IMR-90 (cell line): ENCODE data around the gene ZNF467. TPM values are rescaled to one million over a fixed set of nuclear protein-coding genes. Genes with fewer than 3 reads are reported as not detected.

ENCODE experiments used
- ATAC-seq: fragments of 200-7000 bp; cut with Tn5 transposase; 2 replicates; pipeline ENCODE4 v1.9.1; 2020; ENCODE audit warnings: low read depth, mild to moderate bottlenecking, moderate library complexity
- BruUV-seq: library from RNA; stranded (reverse); fragments of 400-500 nt; replicated peaks from 2 replicates; lab custom pipeline; 2021; lab: Mats Ljungman, UMichigan
- CTCF ChIA-PET: fragments of 300-600 bp; formaldehyde crosslinking; extraction: SDS; loops from one replicate; lab custom pipeline; 2021; ENCODE audit warnings: antibody characterized with exemption; lab: Yijun Ruan, JAX
- POLR2A ChIA-PET: fragments of 300-600 bp; sonication (Branson Sonifier 250); formaldehyde crosslinking; loops from one replicate; lab custom pipeline; 2022; ENCODE audit warnings: antibody characterized with exemption; ENCODE audit not compliant: unreplicated experiment; lab: Charles Lee
- DNase-seq: peaks from one replicate; pipeline ENCODE4 v3.0.0; 2013
- H2AFZ ChIP-seq: replicated peaks from 2 replicates; pipeline ENCODE3; 2013; ENCODE audit warnings: low read length, mild to moderate bottlenecking; ENCODE audit not compliant: poor library complexity
- H2AK5ac ChIP-seq: 2 replicates; pipeline ENCODE4 v1.6.1; 2013; ENCODE audit warnings: low read depth, low read length, inconsistent platforms
- H2AK9ac ChIP-seq: replicated peaks from 2 replicates; pipeline ENCODE3; 2013; ENCODE audit warnings: mild to moderate bottlenecking, low read depth, low read length, moderate library complexity; ENCODE audit not compliant: poor library complexity
- H2BK120ac ChIP-seq: 2 replicates; pipeline ENCODE4 v1.6.1; 2013; ENCODE audit warnings: low read depth, low read length, inconsistent platforms
- H2BK15ac ChIP-seq: 3 replicates; pipeline ENCODE4 v1.6.1; 2013; ENCODE audit warnings: low read depth, low read length, inconsistent platforms
- H2BK20ac ChIP-seq: 2 replicates; pipeline ENCODE4 v1.6.1; 2013; ENCODE audit warnings: low read depth, mild to moderate bottlenecking, inconsistent platforms, low read length, moderate library complexity
- H2BK5ac ChIP-seq: 2 replicates; pipeline ENCODE4 v1.6.1; 2013; ENCODE audit warnings: mild to moderate bottlenecking, low read depth, low read length, inconsistent platforms; ENCODE audit not compliant: poor library complexity, severe bottlenecking
- H3K14ac ChIP-seq: replicated peaks from 2 replicates; pipeline ENCODE4 v1.6.1; 2013; ENCODE audit warnings: low read depth, low read length, inconsistent platforms
- H3K18ac ChIP-seq: 2 replicates; pipeline ENCODE4 v1.6.1; 2013; ENCODE audit warnings: low read depth, low read length, control low read depth
- H3K23ac ChIP-seq: 2 replicates; pipeline ENCODE4 v1.6.1; 2013; ENCODE audit warnings: low read depth, low read length, inconsistent platforms
- H3K27ac ChIP-seq: 2 replicates; pipeline ENCODE4 v1.5.1; 2013; ENCODE audit warnings: mild to moderate bottlenecking, control low read depth, low read length; ENCODE audit not compliant: insufficient read depth
- H3K27me3 ChIP-seq: 2 replicates; pipeline ENCODE4 v1.6.1; 2013; ENCODE audit warnings: low read length; ENCODE audit not compliant: control insufficient read depth, insufficient read depth
- H3K36me3 ChIP-seq: 2 replicates; pipeline ENCODE4 v1.6.1; 2013; ENCODE audit warnings: low read length, mixed read lengths; ENCODE audit not compliant: control insufficient read depth, insufficient read depth
- H3K4ac ChIP-seq: 2 replicates; pipeline ENCODE4 v1.6.1; 2013; ENCODE audit warnings: low read depth, low read length, inconsistent platforms
- H3K4me1 ChIP-seq: 2 replicates; pipeline ENCODE4 v1.6.1; 2013; ENCODE audit warnings: low read length, mixed read lengths; ENCODE audit not compliant: control insufficient read depth, insufficient read depth
- H3K4me2 ChIP-seq: 2 replicates; pipeline ENCODE4 v1.6.1; 2013; ENCODE audit warnings: low read depth, mild to moderate bottlenecking, control low read depth, low read length, moderate library complexity
- H3K4me3 ChIP-seq: 2 replicates; pipeline ENCODE4 v1.5.1; 2013; ENCODE audit warnings: low read depth, mild to moderate bottlenecking, control low read depth, low read length, moderate library complexity; ENCODE audit not compliant: insufficient read depth
- H3K56ac ChIP-seq: 2 replicates; pipeline ENCODE4 v1.6.1; 2013; ENCODE audit warnings: low read length, inconsistent platforms; ENCODE audit not compliant: insufficient read depth; ENCODE audit errors: extremely low read depth
- H3K79me1 ChIP-seq, 2 experiments: 2 replicates each; pipeline ENCODE4 v1.6.1; 2013; ENCODE audit warnings: low read length in 2 of 2, inconsistent platforms in 1 of 2, low read depth in 1 of 2
- H3K9ac ChIP-seq: 2 replicates; pipeline ENCODE4 v1.6.1; 2013; ENCODE audit warnings: low read depth, low read length, control low read depth
- H3K9me1 ChIP-seq: 2 replicates; pipeline ENCODE4 v1.6.1; 2013; ENCODE audit warnings: low read length, inconsistent platforms; ENCODE audit not compliant: insufficient read depth
- H3K9me3 ChIP-seq: 2 replicates; pipeline ENCODE4 v1.6.1; 2013; ENCODE audit warnings: low read length; ENCODE audit not compliant: control insufficient read depth, insufficient read depth
- H4K20me1 ChIP-seq: 2 replicates; pipeline ENCODE4 v1.6.1; 2013; ENCODE audit warnings: low read length, inconsistent platforms; ENCODE audit not compliant: insufficient read depth
- H4K5ac ChIP-seq: 2 replicates; pipeline ENCODE4 v1.6.1; 2013; ENCODE audit warnings: mild to moderate bottlenecking, low read depth, low read length, control low read depth
- H4K8ac ChIP-seq, 2 experiments: 2 replicates each; pipeline ENCODE4 v1.6.1; 2013; ENCODE audit warnings: low read depth in 2 of 2, low read length in 2 of 2, control low read depth in 1 of 2, inconsistent platforms in 1 of 2
- H4K91ac ChIP-seq: 2 replicates; pipeline ENCODE4 v1.6.1; 2013; ENCODE audit warnings: low read depth, low read length, inconsistent platforms; ENCODE audit not compliant: insufficient read depth
- CHD1 ChIP-seq: IDR thresholded peaks from 2 replicates; pipeline ENCODE4 v1.6.1; 2012; ENCODE audit warnings: low read depth, low read length, improper control_type of control experiment
- NFE2L2 ChIP-seq: fragments of 150-350 bp; IDR thresholded peaks from 2 replicates; pipeline ENCODE4 v1.6.1; 2016; ENCODE audit warnings: low read depth, mild to moderate bottlenecking, low read length
- WGBS, 2 experiments: methylation state at CpG; one replicate each; pipeline versions ENCODE4 v1.1.5 to v1.1.7; 2013; ENCODE audit warnings: missing lambda C conversion rate in 2 of 2; ENCODE audit not compliant: insufficient read length in 1 of 2; ENCODE audit errors: extremely low coverage in 2 of 2; 5-methylcytosine and 5-hydroxymethylcytosine counted together
- dilution Hi-C: fragments of 300-500 bp; cut with HindIII; formaldehyde crosslinking; loops from one replicate; pipeline ENCODE4 v1.14.3; 2018; ENCODE audit warnings: low sequenced_read_pairs; ENCODE audit not compliant: unreplicated experiment
- in situ Hi-C: fragments of 300-500 bp; cut with MboI; formaldehyde crosslinking; loops from 3 replicates; pipeline ENCODE4 v1.14.3; 2019; ENCODE audit warnings: low sequenced_read_pairs, inconsistent platforms, mixed read lengths
- intact Hi-C: fragments of 100-400 bp; cut with micrococcal nuclease; formaldehyde crosslinking; loops from 2 replicates; pipeline ENCODE4 v1.10.0; 2022
- polyA plus RNA-seq, 3 experiments: library from polyadenylated mRNA; depleted of rRNA; stranded (reverse); fragments of >200 nt; gene quantifications; 2 replicates each; pipeline ENCODE4 v1.2.3, GENCODE V29; 2012; ENCODE audit warnings: low replicate concordance in 1 of 3
- total RNA-seq: library from RNA; depleted of rRNA; stranded (reverse); fragments of >200 nt; gene quantifications from 2 replicates; pipeline ENCODE4 v1.2.3, GENCODE V29; 2012
- TF ChIP-seq, protein P1 (sequence below): conservative IDR thresholded peaks from 2 replicates; pipeline ENCODE4 v1.5.1; 2012; ENCODE audit warnings: mild to moderate bottlenecking, low read depth, low read length, improper control_type of control experiment
- TF ChIP-seq, protein P2 (sequence below): fragments of 150-350 bp; IDR thresholded peaks from 2 replicates; pipeline ENCODE4 v1.6.1; 2016; ENCODE audit warnings: low read depth, mild to moderate bottlenecking, low read length, moderate library complexity, borderline replicate concordance

The ZNF467 gene
- total and polyA plus RNA-seq, 2 of the 4 experiments (the other 2 are of a cell fraction), result 0.67 TPM; not detected in 1

DNA sequence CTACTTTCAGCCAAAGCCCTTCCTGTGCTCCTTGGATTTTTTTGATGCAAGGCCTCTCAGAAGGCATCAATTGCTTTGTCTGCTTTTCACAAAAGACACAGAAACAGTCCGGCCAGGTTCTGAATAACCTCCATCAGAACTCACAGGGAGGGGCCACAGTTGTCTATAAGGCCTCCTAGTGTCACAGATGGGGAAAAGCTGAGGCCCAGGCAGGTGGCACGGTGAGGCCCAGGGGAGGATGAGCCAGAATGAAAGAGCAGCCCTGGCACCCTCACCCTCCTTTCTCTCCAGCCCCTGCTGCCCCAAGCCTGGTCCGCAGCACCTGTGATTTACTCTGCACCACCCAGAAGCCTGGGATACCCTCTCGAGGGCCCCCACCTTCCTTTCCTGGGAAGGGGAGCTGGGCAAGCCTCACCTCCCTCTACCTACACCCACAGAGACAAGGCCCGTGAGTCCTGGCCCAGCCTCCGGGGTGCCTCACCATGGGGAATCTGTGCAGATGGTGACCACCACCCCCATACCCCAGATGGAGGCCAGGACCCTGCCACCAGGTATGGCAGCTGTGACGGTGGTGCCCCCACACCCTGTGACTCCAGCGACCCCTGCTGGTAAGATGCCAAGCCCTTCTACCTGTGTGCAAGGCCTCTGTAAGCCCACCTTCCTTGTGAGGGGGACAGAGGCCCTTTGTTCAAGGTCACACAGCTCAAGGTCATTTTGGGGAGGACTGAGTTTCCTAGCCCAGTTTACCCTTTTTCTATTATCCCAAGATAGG is 26.2 kb upstream of the ZNF467 start:
- Histone ChIP-seq H3K36me3 (no peaks in the 10 kb centered on the region), H2BK20ac (no peak overlapping the region), H3K27me3 (peaks cover 5% of the 10 kb centered on the region; the same call in 1 of the 2 replicates), H3K23ac (no peak overlapping the region), H4K20me1 (no peaks in the 10 kb centered on the region), H2BK15ac (no peak overlapping the region), H3K9me3 (no peaks in the 10 kb centered on the region), H4K8ac (no peak overlapping the region), H2BK120ac (no peak overlapping the region), H3K4me3 (no peak overlapping the region), H2BK5ac (no peak overlapping the region), H3K4me2 (no peak overlapping the region), H3K9me1 (no peaks in the 10 kb centered on the region), H3K9ac (no peak overlapping the region), H3K4me1 (no peaks in the 10 kb centered on the region), H2AFZ (no peak overlapping the region), H4K91ac (no peak overlapping the region), H3K79me1 (no peaks in the 10 kb centered on the region), H3K18ac (no peak overlapping the region), H3K14ac (no peak overlapping the region), H3K27ac (no peak overlapping the region), H2AK9ac (no peak overlapping the region), H3K56ac (no peak overlapping the region), H2AK5ac (no peak overlapping the region), H3K4ac (no peak overlapping the region), H4K5ac (no peak overlapping the region)
- dilution Hi-C loops, result no loop called here
- intact Hi-C loops, result no loop called here
- in situ Hi-C loops, result no loop called here
- ATAC-seq (no peak), DNase-seq (no peak)
- TF ChIP-seq, protein P1, sequence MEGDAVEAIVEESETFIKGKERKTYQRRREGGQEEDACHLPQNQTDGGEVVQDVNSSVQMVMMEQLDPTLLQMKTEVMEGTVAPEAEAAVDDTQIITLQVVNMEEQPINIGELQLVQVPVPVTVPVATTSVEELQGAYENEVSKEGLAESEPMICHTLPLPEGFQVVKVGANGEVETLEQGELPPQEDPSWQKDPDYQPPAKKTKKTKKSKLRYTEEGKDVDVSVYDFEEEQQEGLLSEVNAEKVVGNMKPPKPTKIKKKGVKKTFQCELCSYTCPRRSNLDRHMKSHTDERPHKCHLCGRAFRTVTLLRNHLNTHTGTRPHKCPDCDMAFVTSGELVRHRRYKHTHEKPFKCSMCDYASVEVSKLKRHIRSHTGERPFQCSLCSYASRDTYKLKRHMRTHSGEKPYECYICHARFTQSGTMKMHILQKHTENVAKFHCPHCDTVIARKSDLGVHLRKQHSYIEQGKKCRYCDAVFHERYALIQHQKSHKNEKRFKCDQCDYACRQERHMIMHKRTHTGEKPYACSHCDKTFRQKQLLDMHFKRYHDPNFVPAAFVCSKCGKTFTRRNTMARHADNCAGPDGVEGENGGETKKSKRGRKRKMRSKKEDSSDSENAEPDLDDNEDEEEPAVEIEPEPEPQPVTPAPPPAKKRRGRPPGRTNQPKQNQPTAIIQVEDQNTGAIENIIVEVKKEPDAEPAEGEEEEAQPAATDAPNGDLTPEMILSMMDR, result peak; percentile 12; the same call in 1 of the 2 replicates
- TF ChIP-seq CHD1 (no peak), NFE2L2 (no peak)
- TF ChIP-seq, protein P2, sequence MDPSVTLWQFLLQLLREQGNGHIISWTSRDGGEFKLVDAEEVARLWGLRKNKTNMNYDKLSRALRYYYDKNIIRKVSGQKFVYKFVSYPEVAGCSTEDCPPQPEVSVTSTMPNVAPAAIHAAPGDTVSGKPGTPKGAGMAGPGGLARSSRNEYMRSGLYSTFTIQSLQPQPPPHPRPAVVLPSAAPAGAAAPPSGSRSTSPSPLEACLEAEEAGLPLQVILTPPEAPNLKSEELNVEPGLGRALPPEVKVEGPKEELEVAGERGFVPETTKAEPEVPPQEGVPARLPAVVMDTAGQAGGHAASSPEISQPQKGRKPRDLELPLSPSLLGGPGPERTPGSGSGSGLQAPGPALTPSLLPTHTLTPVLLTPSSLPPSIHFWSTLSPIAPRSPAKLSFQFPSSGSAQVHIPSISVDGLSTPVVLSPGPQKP, result no peak
- CTCF ChIA-PET, result no interaction called here
- POLR2A ChIA-PET, result no interaction called here
- WGBS, 2 experiments, result no CpG with 5 or more reads among the region's 8 CpGs
- BruUV-seq, result no TSS peak
